Endothelial cell of umbilical vein (primary cell): ENCODE results near the gene DAND5. TPM values are rescaled to one million over a fixed set of nuclear protein-coding genes. Genes with fewer than 3 reads are reported as not detected.

Source experiments
- BruUV-seq: library from RNA; stranded (reverse); fragments of 400-500 nt; replicated peaks from 2 replicates; lab custom pipeline; 2021; lab: Mats Ljungman, UMichigan
- CTCF ChIA-PET: fragments of 300-600, 350-600 bp; sonication (Branson Sonifier 250); formaldehyde crosslinking; loops from one replicate; lab custom pipeline; 2021; ENCODE audit warnings: antibody characterized with exemption, inconsistent platforms; lab: Charles Lee
- POLR2A ChIA-PET: fragments of 300-600, 350-600 bp; sonication (Branson Sonifier 250); formaldehyde crosslinking; loops from one replicate; lab custom pipeline; 2021; ENCODE audit warnings: antibody characterized with exemption, inconsistent platforms; lab: Charles Lee
- DNase-seq: peaks from one replicate; pipeline ENCODE4 v3.0.0-alpha.2; 2011; ENCODE audit warnings: low read depth, low spot score
- FAIRE-seq: peaks from 2 replicates; lab custom pipeline; 2011; peaks lifted over from hg19 to GRCh38; lab: Jason Lieb, UNC
- H2AFZ ChIP-seq: 2 replicates; pipeline ENCODE4 v1.6.0; 2012; ENCODE audit warnings: low read depth, low read length, control low read depth, inconsistent platforms
- H3K27ac ChIP-seq: 2 replicates; pipeline ENCODE4 v1.5.1; 2011; ENCODE audit warnings: low read depth, mild to moderate bottlenecking, control low read depth, low read length, moderate library complexity; ENCODE audit not compliant: insufficient read depth
- H3K27me3 ChIP-seq, 2 experiments: 2 replicates each; pipeline versions ENCODE4 v1.6.0 to v1.6.1; 2011; ENCODE audit warnings: low read length in 2 of 2, mixed read lengths in 1 of 2; ENCODE audit not compliant: control insufficient read depth in 2 of 2, insufficient read depth in 2 of 2
- H3K36me3 ChIP-seq, 2 experiments: 2 replicates in 1 of 2; 3 replicates in 1 of 2; pipeline ENCODE4 v1.5.1; 2011; ENCODE audit warnings: low read length in 2 of 2, mild to moderate bottlenecking in 1 of 2, moderate library complexity in 1 of 2; ENCODE audit not compliant: control insufficient read depth in 2 of 2, insufficient read depth in 2 of 2; ENCODE audit errors: extremely low read depth in 1 of 2
- H3K4me1 ChIP-seq: 3 replicates; pipeline ENCODE4 v1.5.1; 2011; ENCODE audit warnings: mild to moderate bottlenecking, low read length; ENCODE audit not compliant: control insufficient read depth, insufficient read depth; ENCODE audit errors: extremely low read depth
- H3K4me2 ChIP-seq: 2 replicates; pipeline ENCODE4 v1.6.1; 2011; ENCODE audit warnings: low read length, control low read depth, mixed read lengths; ENCODE audit not compliant: insufficient read depth
- H3K4me3 ChIP-seq, 3 experiments: fragments of 200-600 bp in 1 of 3; sonication (generic), shearing (Covaris generic) in 1 of 3; replicated peaks in 1 of 3; 2 replicates each; pipeline ENCODE4 v1.5.1; 2011 to 2016; ENCODE audit warnings: control low read depth in 3 of 3, low read length in 3 of 3, mild to moderate bottlenecking in 2 of 3, inconsistent platforms in 1 of 3, low read depth in 1 of 3, moderate library complexity in 1 of 3; ENCODE audit not compliant: insufficient read depth in 1 of 3
- H3K79me2 ChIP-seq: 2 replicates; pipeline ENCODE4 v1.6.0; 2012; ENCODE audit warnings: low read length, inconsistent platforms; ENCODE audit not compliant: control insufficient read depth, insufficient read depth
- H3K9ac ChIP-seq: replicated peaks from 2 replicates; pipeline ENCODE3; 2011; ENCODE audit warnings: low read length, control low read depth; ENCODE audit not compliant: insufficient read depth; ENCODE audit errors: extremely low read depth
- H3K9me1 ChIP-seq: replicated peaks from 3 replicates; pipeline ENCODE4 v1.6.0; 2011; ENCODE audit warnings: mild to moderate bottlenecking, low read length; ENCODE audit not compliant: control insufficient read depth, insufficient read depth; ENCODE audit errors: extremely low read depth
- H3K9me3 ChIP-seq: replicated peaks from 2 replicates; pipeline ENCODE4 v1.5.1; 2012; ENCODE audit warnings: low read length, inconsistent platforms; ENCODE audit not compliant: control insufficient read depth, insufficient read depth
- H4K20me1 ChIP-seq: replicated peaks from 2 replicates; pipeline ENCODE3; 2011; ENCODE audit warnings: mild to moderate bottlenecking, low read length; ENCODE audit not compliant: control insufficient read depth, insufficient read depth; ENCODE audit errors: extremely low read depth
- CTCF ChIP-seq, 2 donors: IDR thresholded peaks; 1 replicate in 1 of 2; 2 replicates in 1 of 2; pipeline ENCODE4 v1.5.1; 2011; ENCODE audit warnings: low read length in 2 of 2, mild to moderate bottlenecking in 2 of 2, moderate library complexity in 2 of 2, control low read depth in 1 of 2, inconsistent platforms in 1 of 2, low read depth in 1 of 2; ENCODE audit not compliant: insufficient read depth in 1 of 2; ENCODE audit errors: extremely low read depth in 1 of 2
- EZH2 ChIP-seq: IDR thresholded peaks from 2 replicates; pipeline ENCODE4 v1.6.1; 2012; ENCODE audit warnings: borderline replicate concordance, low read depth, mild to moderate bottlenecking, moderate library complexity, low read length, inconsistent platforms; ENCODE audit not compliant: severe bottlenecking
- FOS ChIP-seq: IDR thresholded peaks from 2 replicates; pipeline ENCODE4 v1.6.1; 2011; ENCODE audit warnings: mild to moderate bottlenecking, low read length, moderate library complexity, borderline replicate concordance; ENCODE audit not compliant: insufficient read depth
- GATA2 ChIP-seq: IDR thresholded peaks from 2 replicates; pipeline ENCODE4 v1.7.0; 2011; ENCODE audit warnings: low read depth, mild to moderate bottlenecking, moderate library complexity, mixed read lengths, low read length; ENCODE audit not compliant: insufficient read length, insufficient read depth
- JUN ChIP-seq: IDR thresholded peaks from 2 replicates; pipeline ENCODE4 v1.6.1; 2011; ENCODE audit warnings: borderline replicate concordance, low read depth; ENCODE audit not compliant: insufficient read length, insufficient read depth
- MAX ChIP-seq: IDR thresholded peaks from 2 replicates; pipeline ENCODE4 v1.6.1; 2011; ENCODE audit not compliant: insufficient read depth, insufficient read length
- MYC ChIP-seq: IDR thresholded peaks from one replicate; pipeline ENCODE4 v1.6.1; 2011; ENCODE audit warnings: mild to moderate bottlenecking, low read depth, low read length
- POLR2A ChIP-seq: IDR thresholded peaks from 2 replicates; pipeline ENCODE4 v1.6.1; 2012; ENCODE audit warnings: low read depth, mild to moderate bottlenecking, control low read depth, low read length
- POLR2AphosphoS5 ChIP-seq: IDR thresholded peaks from 2 replicates; pipeline ENCODE4 v1.6.1; 2012; ENCODE audit warnings: low read depth, mild to moderate bottlenecking, control low read depth, low read length, moderate library complexity; ENCODE audit not compliant: insufficient read depth
- dilution Hi-C: fragments of 300-500 bp; cut with MboI; formaldehyde crosslinking; loops from one replicate; pipeline ENCODE4 v1.15.0; 2019; ENCODE audit warnings: low sequenced_read_pairs; ENCODE audit not compliant: extremely low pct_ligation_motif_present
- intact Hi-C: fragments of 100-400 bp; cut with micrococcal nuclease; formaldehyde crosslinking; loops from one replicate; pipeline ENCODE4 v1.10.0; 2022
- polyA plus RNA-seq, 4 experiments: library from polyadenylated mRNA; depleted of rRNA in 3 of 4; stranded (reverse) in 3 of 4; unstranded in 1 of 4; fragments of >200 nt; gene quantifications; 2 replicates each; pipeline versions ENCODE4 v1.2.1 to v1.2.3, GENCODE V29; 2011 to 2012; ENCODE audit warnings: missing spikeins in 1 of 4
- total RNA-seq: library from RNA; stranded (reverse); gene quantifications from 2 replicates; pipeline ENCODE4 v1.2.3, GENCODE V29; 2021

The DAND5 gene
- total and polyA plus RNA-seq, 2 donors (not counting 3 experiments of a cell fraction or from before 2014, with no cell fraction given) = 0.06 to 0.20 TPM

DNA sequence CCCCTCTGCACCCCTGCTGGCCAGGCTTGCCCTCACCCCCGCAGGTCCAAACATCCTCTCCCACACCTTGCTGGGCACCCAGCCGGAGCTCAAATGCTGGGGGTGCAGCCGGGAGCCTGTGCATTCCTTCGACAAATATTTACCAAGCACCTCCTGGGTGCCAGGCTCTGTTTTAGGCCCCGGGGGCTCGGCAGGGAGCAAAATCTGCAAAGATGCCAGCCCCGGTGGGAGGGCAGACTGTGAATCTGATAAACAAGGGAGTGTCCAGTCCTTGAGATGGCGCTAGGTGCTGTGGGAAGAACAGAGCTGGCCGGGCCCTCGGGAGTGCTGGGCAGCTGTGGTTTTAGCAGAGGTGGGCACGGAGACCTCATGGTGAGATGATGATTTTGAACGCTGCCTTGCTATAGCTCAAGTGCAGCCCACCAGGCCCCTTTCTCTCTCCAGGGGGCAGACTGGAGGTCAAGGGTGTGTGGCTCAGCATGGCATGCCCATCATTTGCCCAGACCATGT lies 36.5 kb downstream of the DAND5 start:
- POLR2A ChIA-PET = no interaction called here
- no peaks in the 10 kb centered on the region for H3K9me3 ChIP-seq
- no peak overlapping the region for H3K4me3 ChIP-seq
- no peaks in the 10 kb centered on the region for H3K27me3 ChIP-seq
- intact Hi-C loops (no loop called here), dilution Hi-C loops (no loop called here)
- no peak overlapping the region for H3K27ac ChIP-seq
- no peaks in the 10 kb centered on the region for H3K36me3 ChIP-seq
- H3K4me2 ChIP-seq = no peak overlapping the region
- CTCF ChIA-PET = interaction anchor here (0.6 to 3.1 kb wide), 10 partner anchors 10 to 88 kb away, joined by 3 to 26 read pairs (median 4); partner anchors contain the start of gene NFIX
- BruUV-seq = no TSS peak
- no peak overlapping the region for H2AFZ ChIP-seq
- no peaks in the 10 kb centered on the region for H4K20me1 ChIP-seq
- H3K4me1 ChIP-seq = no peaks in the 10 kb centered on the region
- no peak for DNase-seq
- TF ChIP-seq POLR2AphosphoS5 = no peak
- no peak for TF ChIP-seq FOS
- no peak for TF ChIP-seq MAX
- H3K79me2 ChIP-seq = no peaks in the 10 kb centered on the region
- H3K9ac ChIP-seq = no peak overlapping the region
- no peak for FAIRE-seq
- no peaks in the 10 kb centered on the region for H3K9me1 ChIP-seq

DNA sequence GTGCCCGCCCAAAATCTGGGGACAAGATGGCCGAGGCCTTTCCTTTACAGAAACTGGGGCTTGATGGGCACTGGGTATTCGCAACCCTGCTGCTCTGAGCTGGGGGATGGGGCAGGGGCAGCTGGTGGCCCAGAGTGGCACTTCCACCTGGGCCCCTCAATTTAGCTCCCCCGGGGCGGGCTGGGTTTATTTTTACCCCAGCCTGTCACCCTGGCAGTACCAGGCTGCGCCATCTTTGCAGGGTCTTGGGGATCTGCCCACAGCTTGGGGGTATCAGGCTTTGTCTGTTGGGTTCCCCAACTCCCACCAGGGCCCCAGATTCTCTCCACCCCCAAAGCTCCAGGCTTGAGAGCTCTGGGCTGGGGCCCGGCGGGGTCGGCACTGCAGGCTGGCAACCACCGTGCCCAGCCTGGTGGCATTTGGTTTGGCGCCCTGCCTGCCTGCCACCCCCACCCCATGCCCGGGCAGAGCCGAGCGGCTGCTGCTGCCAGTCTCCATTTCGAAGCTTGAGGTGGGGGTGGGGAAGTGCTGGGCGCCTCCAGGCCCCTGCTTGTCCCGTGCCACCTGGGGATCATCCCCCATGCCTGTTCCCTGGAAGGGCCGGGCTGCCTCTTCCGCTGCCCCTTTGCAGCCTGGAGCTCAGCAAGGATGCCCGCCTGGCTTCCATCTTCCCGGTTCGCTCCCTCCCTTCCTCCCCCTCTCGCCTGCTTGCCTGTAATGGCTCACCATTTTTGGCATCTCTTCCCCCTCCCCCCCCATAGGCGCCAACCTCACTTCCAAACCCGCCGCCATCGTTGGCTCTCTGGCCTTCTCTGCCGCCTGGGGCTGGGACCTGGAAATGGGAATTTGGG lies 37.3 kb downstream of the DAND5 start:
- CTCF ChIA-PET = interaction anchor here (0.6 to 3.1 kb wide), 9 partner anchors 16 to 87 kb away, joined by 3 to 26 read pairs (median 4); no protein-coding TSS in a partner anchor
- no peak overlapping the region for H3K27ac ChIP-seq

More for the DNA sequence above, 37.3 kb downstream of the DAND5 start:
- Histone ChIP-seq H3K79me2 (no peaks in the 10 kb centered on the region), H3K9me3 (no peaks in the 10 kb centered on the region), H3K4me2 (no peak overlapping the region), H3K9me1 (no peaks in the 10 kb centered on the region), H3K4me1 (no peaks in the 10 kb centered on the region), H3K36me3 (no peaks in the 10 kb centered on the region), H4K20me1 (no peaks in the 10 kb centered on the region), H3K9ac (no peak overlapping the region), H3K27me3 (peaks cover 0 to 3% of the 10 kb centered on the region in 2 experiments), H3K4me3 (no peak overlapping the region), H2AFZ (no peak overlapping the region)
- TF ChIP-seq FOS = no peak
- no peak for TF ChIP-seq MYC
- no peak for TF ChIP-seq JUN
- TF ChIP-seq POLR2A = no peak
- TF ChIP-seq GATA2 = no peak
- no peak for TF ChIP-seq EZH2
- TF ChIP-seq CTCF (IDR thresholded peaks at IDR 0.05; ENCODE audit: extremely low read depth in 1 of 2, insufficient read depth in 1 of 2, low read depth in 1 of 2, low read length in 2 of 2) = no peak
- TF ChIP-seq POLR2AphosphoS5 = no peak
- TF ChIP-seq MAX = no peak
- dilution Hi-C loops = no loop called here
- FAIRE-seq (no peak), DNase-seq (no peak)
- POLR2A ChIA-PET = interaction anchor here (0.6 kb wide), 1 partner anchor 1052 kb away, joined by 3 read pairs; no protein-coding TSS in a partner anchor
- BruUV-seq = no TSS peak
- intact Hi-C loops = no loop called here
